WTC11 (cell line): ENCODE data around the gene INTS15. TPM values are rescaled to one million over a fixed set of nuclear protein-coding genes. Genes with fewer than 3 reads are reported as not detected.
A peak's percentile ranks its signal among the peaks of the same experiment; 100 is the strongest.

Experiments
- ATAC-seq: fragments of 200-7000 bp; cut with Tn5 transposase; 2 replicates; pipeline ENCODE4 v1.10.0; 2021; ENCODE audit warnings: mild to moderate bottlenecking, moderate library complexity
- CTCF ChIA-PET: fragments of 300-600 bp; sonication (Branson Sonifier 250); formaldehyde crosslinking; loops from one replicate; lab custom pipeline; 2021; ENCODE audit warnings: antibody characterized with exemption; lab: Charles Lee
- POLR2A ChIA-PET: fragments of 350-600 bp; sonication (Branson Sonifier 250); formaldehyde crosslinking; loops from one replicate; lab custom pipeline; 2021; ENCODE audit warnings: antibody characterized with exemption; lab: Charles Lee
- DNase-seq: peaks from one replicate; pipeline ENCODE4 v3.0.0; 2021; ENCODE audit warnings: low spot score
- H3K27ac Mint-ChIP-seq: 2 replicates; pipeline ENCODE4 v1.8.0; 2021; ENCODE audit warnings: mixed read lengths
- H3K27me3 Mint-ChIP-seq: 2 replicates; pipeline ENCODE4 v1.8.0; 2021; ENCODE audit warnings: low read depth, mild to moderate bottlenecking, moderate library complexity, mixed read lengths
- H3K36me3 Mint-ChIP-seq: 2 replicates; pipeline ENCODE4 v1.8.0; 2021; ENCODE audit warnings: mixed read lengths
- H3K4me1 Mint-ChIP-seq: 2 replicates; pipeline ENCODE4 v1.8.0; 2022; ENCODE audit warnings: mixed read lengths
- H3K4me3 Mint-ChIP-seq: 2 replicates; pipeline ENCODE4 v1.8.0; 2021; ENCODE audit warnings: mild to moderate bottlenecking, moderate library complexity, mixed read lengths
- H3K9me3 Mint-ChIP-seq: 2 replicates; pipeline ENCODE4 v1.8.0; 2021; ENCODE audit warnings: mixed read lengths
- AR ChIP-seq: fragments of 250-450 bp; sonication (Bioruptor Pico); IDR thresholded peaks from 2 replicates; pipeline ENCODE4 v1.9.0; 2021; ENCODE audit warnings: mild to moderate bottlenecking
- ATF3 ChIP-seq: sonication (generic); formaldehyde crosslinking; conservative IDR thresholded peaks from 2 replicates; pipeline ENCODE4 v1.8.1; 2022; ENCODE audit warnings: mild to moderate bottlenecking, missing genetic modification reagents
- CBFB ChIP-seq: sonication (generic); formaldehyde crosslinking; IDR thresholded peaks from 2 replicates; pipeline ENCODE4 v1.8.1; 2022; ENCODE audit warnings: mild to moderate bottlenecking, low read depth, missing genetic modification reagents
- CREB1 ChIP-seq: sonication (generic); formaldehyde crosslinking; IDR thresholded peaks from 2 replicates; pipeline ENCODE4 v1.8.0; 2023; ENCODE audit warnings: mild to moderate bottlenecking, missing genetic modification reagents
- E2F5 ChIP-seq: sonication (generic); formaldehyde crosslinking; IDR thresholded peaks from 2 replicates; pipeline ENCODE4 v1.8.1; 2022; ENCODE audit warnings: mild to moderate bottlenecking, moderate library complexity, missing genetic modification reagents
- FOXJ3 ChIP-seq: sonication (generic); formaldehyde crosslinking; IDR thresholded peaks from 2 replicates; pipeline ENCODE4 v1.9.0; 2021; ENCODE audit warnings: missing genetic modification reagents, mild to moderate bottlenecking, borderline replicate concordance
- HMGXB4 ChIP-seq: sonication (generic); formaldehyde crosslinking; IDR thresholded peaks from 2 replicates; pipeline ENCODE4 v1.8.1; 2023; ENCODE audit warnings: mild to moderate bottlenecking, moderate library complexity, missing genetic modification reagents
- KAT7 ChIP-seq: sonication (generic); formaldehyde crosslinking; IDR thresholded peaks from 2 replicates; pipeline ENCODE4 v1.8.1; 2023; ENCODE audit warnings: missing genetic modification reagents, mild to moderate bottlenecking, borderline replicate concordance
- OVOL2 ChIP-seq: fragments of 250-450 bp; sonication (Bioruptor Pico); IDR thresholded peaks from 2 replicates; pipeline ENCODE4 v1.9.0; 2021; ENCODE audit warnings: mild to moderate bottlenecking, borderline replicate concordance
- RORB ChIP-seq: fragments of 250-450 bp; sonication (Bioruptor Pico); IDR thresholded peaks from 2 replicates; pipeline ENCODE4 v1.9.0; 2021; ENCODE audit warnings: mild to moderate bottlenecking
- SMAD4 ChIP-seq: sonication (generic); formaldehyde crosslinking; IDR thresholded peaks from 2 replicates; pipeline ENCODE4 v1.8.0; 2022; ENCODE audit warnings: mild to moderate bottlenecking, missing genetic modification reagents
- USF2 ChIP-seq: sonication (generic); formaldehyde crosslinking; IDR thresholded peaks from 2 replicates; pipeline ENCODE4 v1.8.1; 2023; ENCODE audit warnings: mild to moderate bottlenecking, missing genetic modification reagents, moderate library complexity
- ZNF138 ChIP-seq: sonication (generic); formaldehyde crosslinking; conservative IDR thresholded peaks from 2 replicates; pipeline ENCODE4 v1.8.1; 2022; ENCODE audit warnings: mild to moderate bottlenecking, moderate library complexity, missing genetic modification reagents
- ZNF317 ChIP-seq: sonication (generic); formaldehyde crosslinking; IDR thresholded peaks from 2 replicates; pipeline ENCODE4 v1.8.1; 2023; ENCODE audit warnings: low read depth, mild to moderate bottlenecking, moderate library complexity, missing genetic modification reagents, borderline replicate concordance
- ZNF416 ChIP-seq: fragments of 250-450 bp; sonication (Bioruptor Pico); IDR thresholded peaks from 2 replicates; pipeline ENCODE4 v1.9.0; 2021; ENCODE audit warnings: mild to moderate bottlenecking, inconsistent platforms
- ZNF423 ChIP-seq: fragments of 250-450 bp; sonication (Bioruptor Pico); IDR thresholded peaks from 2 replicates; pipeline ENCODE4 v2.1.2; 2022; ENCODE audit warnings: mild to moderate bottlenecking, moderate library complexity
- ZNF512 ChIP-seq: sonication (generic); formaldehyde crosslinking; IDR thresholded peaks from 2 replicates; pipeline ENCODE4 v1.8.1; 2022; ENCODE audit warnings: missing genetic modification reagents, borderline replicate concordance
- total RNA-seq: library from RNA; stranded (reverse); gene quantifications from 3 replicates; pipeline ENCODE4 v1.2.3, GENCODE V29; 2021

The INTS15 gene
- total RNA-seq, 1 experiment from 2014 or later, result 28.2 TPM

GRCh38 chr7:6624246-6624611, 34.4 kb downstream of the INTS15 start (continued):
- TF ChIP-seq SMAD4 (CRISPR knock-in tag) (no peak), ZNF138 (CRISPR knock-in tag) (no peak)
- TF ChIP-seq, all 79 proteins: peak for 0

GRCh38 chr7:6628045-6628444, 38.2 kb downstream of the INTS15 start:
- CTCF ChIA-PET, result interaction anchor here (0.6 to 1.2 kb wide), 2 partner anchors 39 to 77 kb away, joined by 3 to 4 read pairs; no protein-coding TSS in a partner anchor
- Mint-ChIP-seq H3K4me1 (no peaks in the 10 kb centered on the region), H3K36me3 (peaks cover 3% of the 10 kb centered on the region), H3K27ac (no peak overlapping the region), H3K9me3 (no peaks in the 10 kb centered on the region), H3K27me3 (no peaks in the 10 kb centered on the region), H3K4me3 (no peak overlapping the region)
- TF ChIP-seq OVOL2, result no peak
- no peak for TF ChIP-seq USF2
- TF ChIP-seq RORB, result no peak
- no peak for TF ChIP-seq ZNF423 (CRISPR knock-in tag)
- no peak for TF ChIP-seq AR
- TF ChIP-seq CBFB (CRISPR knock-in tag), result no peak
- TF ChIP-seq E2F5, result no peak
- no peak for TF ChIP-seq ATF3 (CRISPR knock-in tag)
- no peak for TF ChIP-seq ZNF512 (CRISPR knock-in tag)
- TF ChIP-seq KAT7 (CRISPR knock-in tag), result no peak
- no peak for TF ChIP-seq ZNF317 (CRISPR knock-in tag)
- no peak for TF ChIP-seq HMGXB4 (CRISPR knock-in tag)
- TF ChIP-seq FOXJ3 (CRISPR knock-in tag), result no peak
- no peak for TF ChIP-seq ZNF416 (CRISPR knock-in tag)
- no peak for TF ChIP-seq CREB1 (CRISPR knock-in tag)
- DNase-seq, result no peak
- ATAC-seq, result peak; percentile 32; the same call in 1 of the 2 replicates
- POLR2A ChIA-PET, result no interaction called here
